ENCODE data around the gene ADAM21.
"Not testable (repeated sequence)": the region's sequence is repeated elsewhere in the genome, so short reads cannot be mapped to it uniquely, and the experiment has no call there.

Gene ADAM21

DNA sequence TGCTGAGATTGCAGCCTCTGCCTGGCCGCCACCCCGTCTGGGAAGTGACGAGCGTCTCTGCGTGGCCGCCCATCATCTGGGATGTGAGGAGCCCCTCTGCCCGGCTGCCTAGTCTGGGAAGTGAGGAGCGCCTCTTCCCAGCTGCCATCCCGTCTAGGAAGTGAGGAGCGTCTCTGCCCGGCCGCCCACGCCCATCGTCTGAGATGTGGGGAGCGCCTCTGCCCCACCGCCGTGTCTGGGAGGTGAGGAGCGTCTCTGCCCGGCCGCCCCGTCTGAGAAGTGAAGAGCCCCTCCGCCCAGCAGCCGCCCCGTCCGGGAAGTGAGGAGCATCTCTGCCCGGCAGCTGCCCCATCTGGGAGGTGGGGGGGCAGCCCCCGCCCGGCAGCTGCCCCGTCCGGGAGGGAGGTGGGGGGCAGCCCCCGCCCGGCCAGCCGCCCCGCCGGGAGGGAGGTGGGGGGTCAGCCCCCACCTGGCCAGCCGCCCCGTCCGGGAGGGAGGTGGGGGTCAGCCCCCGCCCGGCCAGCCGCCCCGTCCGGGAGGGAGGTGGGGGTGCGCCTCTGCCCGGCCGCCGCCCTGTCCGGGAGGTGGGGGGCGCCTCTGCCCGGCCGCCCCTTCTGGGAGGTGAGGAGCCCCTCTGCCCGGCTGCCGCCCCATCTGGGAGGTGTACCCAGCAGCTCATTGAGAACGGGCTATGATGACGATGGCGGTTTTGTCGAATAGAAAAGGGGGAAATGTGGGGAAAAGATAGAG, 25.6 kb downstream of the ADAM21 start:
- DNase-seq = not testable (repeated sequence)

DNA sequence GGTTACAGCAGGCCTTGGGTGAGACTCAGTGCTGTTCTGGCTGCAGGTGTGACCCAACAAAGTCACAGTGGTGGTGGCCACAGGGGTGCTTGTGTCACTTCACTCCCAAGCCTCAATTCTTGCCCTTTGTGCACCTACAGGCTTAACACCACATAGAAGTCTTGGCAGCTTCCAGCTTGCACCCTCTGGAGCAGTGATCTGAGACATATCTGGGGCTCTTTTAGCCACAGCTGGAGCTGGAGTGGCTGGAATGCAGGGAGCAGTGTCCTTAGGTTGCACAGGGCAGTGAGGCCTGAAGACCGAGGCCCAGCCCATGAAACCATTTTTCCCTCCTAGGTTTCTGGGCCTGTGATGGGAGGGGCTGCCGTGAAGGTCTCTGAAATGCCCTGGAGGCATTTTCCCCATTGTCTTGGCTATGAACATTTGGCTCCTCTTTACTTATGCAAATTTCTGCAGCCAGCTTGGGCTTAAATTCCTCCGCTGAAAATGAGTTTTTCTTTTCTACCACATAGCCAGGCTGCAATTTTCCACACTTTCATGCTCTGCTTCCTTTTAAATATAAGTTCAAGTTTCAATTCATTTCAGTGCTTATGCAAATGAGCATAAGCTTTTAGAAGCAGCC, 37.7 kb downstream of the ADAM21 start:
- no peak for DNase-seq

DNA sequence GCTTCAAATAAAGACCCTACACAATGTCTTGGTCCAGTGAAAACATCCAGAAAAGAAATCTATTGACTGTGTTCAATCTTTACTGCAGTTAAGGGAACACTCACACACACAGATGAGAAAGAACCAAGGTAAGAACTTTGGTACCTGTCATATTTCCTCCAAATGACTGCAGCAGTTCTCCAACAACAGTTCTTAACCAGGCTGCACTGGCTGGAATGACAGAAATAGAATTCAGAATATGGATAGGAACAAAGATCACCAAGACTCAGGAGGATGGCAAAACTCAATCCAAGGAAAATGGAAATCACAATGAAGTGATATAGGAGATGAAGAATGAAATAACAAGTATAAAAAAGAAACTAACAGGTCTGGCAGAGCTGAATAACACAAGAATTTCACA, 46.2 kb downstream of the ADAM21 start:
- DNase-seq = no peak

Measured in Kasumi-1 (cell line).